ENCODE results near the gene OR4C11.

Gene OR4C11

GRCh38 chr11:55607545-55607944 lies at the start of gene OR4C11:
Gene OR4C11 (minus strand): TSS chr11:55607645. CDS start chr11:55604373, 3,272 bp downstream.
- no peak within 1 kb of the TSS for H3K4me3 ChIP-seq (ENCODE audit: low read length)
- no peak for TF ChIP-seq ZNF274 (IDR thresholded peaks at IDR 0.05; ENCODE audit: low read depth, low read length)

- H3K4me3 ChIP-seq (ENCODE audit: low read length): no peak overlapping the region
- no peak for TF ChIP-seq ZNF274 (IDR thresholded peaks at IDR 0.05; ENCODE audit: low read depth, low read length)
Measured at GRCh38 chr11:55655096-55655495, 47.7 kb upstream of the OR4C11 start.

- no peak for TF ChIP-seq ZNF274 (IDR thresholded peaks at IDR 0.05; ENCODE audit: low read depth, low read length)
- no peak overlapping the region for H3K4me3 ChIP-seq (ENCODE audit: low read length)
Measured at GRCh38 chr11:55652560-55652959, 45.1 kb upstream of the OR4C11 start.

- no peak within 1 kb of the TSS for H3K4me3 ChIP-seq (ENCODE audit: low read length)
- no peak for TF ChIP-seq ZNF274 (IDR thresholded peaks at IDR 0.05; ENCODE audit: low read depth, low read length)
Measured at GRCh38 chr11:55648027-55648426, 40.6 kb upstream of the OR4C11 start, which contains the start of gene OR4S2. Gene OR4S2 (plus strand): TSS chr11:55648327. CDS start chr11:55650904, 2,577 bp downstream.

GRCh38 chr11:55634813-55635212 lies 27.4 kb upstream of the OR4C11 start, which contains the start of gene OR4P4:
Gene OR4P4 (plus strand): TSS chr11:55635113.
- no peak within 1 kb of the TSS for H3K4me3 ChIP-seq (ENCODE audit: low read length)
- TF ChIP-seq ZNF274 (IDR thresholded peaks at IDR 0.05; ENCODE audit: low read depth, low read length): no peak

GRCh38 chr11:55624531-55624930 lies 17.1 kb upstream of the OR4C11 start:
- H3K4me3 ChIP-seq (ENCODE audit: low read length): no peak overlapping the region
- TF ChIP-seq ZNF274 (IDR thresholded peaks at IDR 0.05; ENCODE audit: low read depth, low read length): no peak

- H3K4me3 ChIP-seq (ENCODE audit: low read length): no peak overlapping the region
- TF ChIP-seq ZNF274 (IDR thresholded peaks at IDR 0.05; ENCODE audit: low read depth, low read length): no peak
Measured at GRCh38 chr11:55572548-55572947, 34.9 kb downstream of the OR4C11 start.

- no peak within 1 kb of the TSS for H3K4me3 ChIP-seq (ENCODE audit: low read length)
- no peak for TF ChIP-seq ZNF274 (IDR thresholded peaks at IDR 0.05; ENCODE audit: low read depth, low read length)
Measured at GRCh38 chr11:55571828-55572227, 35.6 kb downstream of the OR4C11 start, which contains the start of gene OR4C16. Gene OR4C16 (plus strand): TSS chr11:55572128. CDS start chr11:55572128, 0 bp downstream.

GRCh38 chr11:55554169-55554568 lies 53.3 kb downstream of the OR4C11 start, which contains the start of gene OR4C15:
Gene OR4C15 (plus strand): TSS chr11:55554469. CDS start chr11:55554469, 0 bp downstream.
- no peak for TF ChIP-seq ZNF274 (IDR thresholded peaks at IDR 0.05; ENCODE audit: low read depth, low read length)
- no peak within 1 kb of the TSS for H3K4me3 ChIP-seq (ENCODE audit: low read length)
